Breast epithelium (tissue), 4 donors: Measurements from ENCODE around the gene ATP13A3. TPM values are rescaled to one million over a fixed set of nuclear protein-coding genes. Genes with fewer than 3 reads are reported as not detected.

ENCODE experiments used
- DNase-seq, 2 donors: peaks; one replicate each; pipeline ENCODE4 v3.0.0-alpha.2; 2019; ENCODE audit warnings: low spot score in 2 of 2
- H3K27ac ChIP-seq, 2 donors: fragments of 200-600 bp; sonication (generic) in 1 of 2; one replicate each; pipeline ENCODE4 v1.5.1; 2016 to 2019; ENCODE audit warnings: mild to moderate bottlenecking in 1 of 2
- H3K27me3 ChIP-seq, 2 donors: fragments of 200-600 bp; sonication (generic) in 1 of 2; one replicate each; pipeline versions ENCODE4 v1.5.1 to v1.6.0; 2017 to 2019; ENCODE audit warnings: control low read depth in 1 of 2, mild to moderate bottlenecking in 1 of 2
- H3K36me3 ChIP-seq: fragments of 200-600 bp; one replicate; pipeline ENCODE4 v1.5.1; 2019
- H3K4me1 ChIP-seq, 2 donors: fragments of 200-600 bp; sonication (generic); one replicate each; pipeline ENCODE4 v1.5.1; 2016 to 2019; ENCODE audit warnings: control low read depth in 1 of 2
- H3K4me3 ChIP-seq, 3 donors: fragments of 200-600 bp; sonication (generic); 1 replicate in 2 of 3; 2 replicates in 1 of 3; pipeline ENCODE4 v1.5.1; 2016 to 2019; ENCODE audit warnings: mild to moderate bottlenecking in 3 of 3, moderate library complexity in 2 of 3
- H3K9me3 ChIP-seq, 2 donors: fragments of 200-600 bp; sonication (generic) in 1 of 2; one replicate each; pipeline ENCODE4 v1.5.1; 2016 to 2019; ENCODE audit warnings: control low read depth in 1 of 2
- POLR2A ChIP-seq: fragments of 450-650 bp; IDR thresholded peaks from one replicate; pipeline ENCODE4 v1.6.1; 2016; ENCODE audit warnings: antibody characterized with exemption, mild to moderate bottlenecking, moderate library complexity
- POLR2AphosphoS5 ChIP-seq, 3 donors: sonication (generic); formaldehyde crosslinking; IDR thresholded peaks; one replicate each; pipeline ENCODE4 v1.6.1; 2017; ENCODE audit warnings: antibody characterized with exemption in 3 of 3
- intact Hi-C: fragments of 100-400 bp; cut with DNase I; formaldehyde crosslinking; loops from one replicate; pipeline ENCODE4 v1.15.1; 2023; ENCODE audit warnings: low total_unique reads
- total RNA-seq, 3 donors: library from RNA; depleted of rRNA; stranded (reverse); fragments of >200 nt; gene quantifications; one replicate each; pipeline ENCODE4 v1.1.0, GENCODE V29; 2016
- TF ChIP-seq, protein P1 (sequence below), 3 donors: fragments of 450-650 bp; IDR thresholded peaks; one replicate each; pipeline ENCODE4 v1.5.1; 2016 to 2017; ENCODE audit warnings: antibody characterized with exemption in 3 of 3, mild to moderate bottlenecking in 3 of 3, moderate library complexity in 3 of 3

Gene ATP13A3
- total RNA-seq, 3 donors from 2014 or later = 132 to 170 (median 142) TPM

GRCh38 chr3:194424953-194425352 lies 61.8 kb downstream of the ATP13A3 start:
- Histone ChIP-seq H3K27me3 (no peaks in the 10 kb centered on the region), H3K9me3 (no peaks in the 10 kb centered on the region), H3K36me3 (no peaks in the 10 kb centered on the region), H3K27ac (no peak overlapping the region), H3K4me3 (no peak overlapping the region), H3K4me1 (no peaks in the 10 kb centered on the region)
- intact Hi-C loops = no loop called here
- DNase-seq = no peak
- TF ChIP-seq POLR2A = no peak
- TF ChIP-seq POLR2AphosphoS5 (IDR thresholded peaks at IDR 0.05) = no peak
- TF ChIP-seq, protein P1, sequence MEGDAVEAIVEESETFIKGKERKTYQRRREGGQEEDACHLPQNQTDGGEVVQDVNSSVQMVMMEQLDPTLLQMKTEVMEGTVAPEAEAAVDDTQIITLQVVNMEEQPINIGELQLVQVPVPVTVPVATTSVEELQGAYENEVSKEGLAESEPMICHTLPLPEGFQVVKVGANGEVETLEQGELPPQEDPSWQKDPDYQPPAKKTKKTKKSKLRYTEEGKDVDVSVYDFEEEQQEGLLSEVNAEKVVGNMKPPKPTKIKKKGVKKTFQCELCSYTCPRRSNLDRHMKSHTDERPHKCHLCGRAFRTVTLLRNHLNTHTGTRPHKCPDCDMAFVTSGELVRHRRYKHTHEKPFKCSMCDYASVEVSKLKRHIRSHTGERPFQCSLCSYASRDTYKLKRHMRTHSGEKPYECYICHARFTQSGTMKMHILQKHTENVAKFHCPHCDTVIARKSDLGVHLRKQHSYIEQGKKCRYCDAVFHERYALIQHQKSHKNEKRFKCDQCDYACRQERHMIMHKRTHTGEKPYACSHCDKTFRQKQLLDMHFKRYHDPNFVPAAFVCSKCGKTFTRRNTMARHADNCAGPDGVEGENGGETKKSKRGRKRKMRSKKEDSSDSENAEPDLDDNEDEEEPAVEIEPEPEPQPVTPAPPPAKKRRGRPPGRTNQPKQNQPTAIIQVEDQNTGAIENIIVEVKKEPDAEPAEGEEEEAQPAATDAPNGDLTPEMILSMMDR (IDR thresholded peaks at IDR 0.05) = no peak

GRCh38 chr3:194424373-194424772 lies 62.4 kb downstream of the ATP13A3 start:
- H3K4me3 ChIP-seq = no peak overlapping the region
- DNase-seq = no peak
- H3K27ac ChIP-seq = no peak overlapping the region
- no peaks in the 10 kb centered on the region for H3K27me3 ChIP-seq
- H3K4me1 ChIP-seq = no peaks in the 10 kb centered on the region
- TF ChIP-seq POLR2AphosphoS5 (IDR thresholded peaks at IDR 0.05) (no peak), POLR2A (no peak)
- TF ChIP-seq, protein P1 (IDR thresholded peaks at IDR 0.05) = no peak
- no peaks in the 10 kb centered on the region for H3K9me3 ChIP-seq
- intact Hi-C loops = no loop called here
- no peaks in the 10 kb centered on the region for H3K36me3 ChIP-seq

DNA sequence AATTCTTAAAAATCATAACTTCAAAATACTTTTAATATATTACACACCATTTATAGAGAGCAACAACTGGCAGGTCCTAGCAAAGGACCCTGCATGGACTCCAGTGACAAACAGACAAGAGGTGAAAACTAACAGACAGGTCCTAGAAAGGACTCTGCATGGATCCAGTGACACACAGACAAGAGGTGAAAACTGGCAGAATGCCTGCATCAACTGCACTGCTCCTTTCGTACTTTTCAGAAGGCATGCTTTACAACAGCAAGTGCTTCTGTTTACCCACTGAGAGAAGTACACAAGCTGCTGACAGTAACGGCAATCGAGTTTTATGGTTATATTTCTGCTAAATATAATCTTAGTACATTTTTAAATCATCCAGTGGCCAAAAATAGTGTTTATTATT lies 63.5 kb downstream of the ATP13A3 start:
- Histone ChIP-seq H3K4me3 (no peak overlapping the region), H3K36me3 (no peaks in the 10 kb centered on the region), H3K27ac (no peak overlapping the region), H3K4me1 (no peaks in the 10 kb centered on the region), H3K9me3 (no peaks in the 10 kb centered on the region), H3K27me3 (no peaks in the 10 kb centered on the region)
- TF ChIP-seq POLR2AphosphoS5 (IDR thresholded peaks at IDR 0.05) (no peak), POLR2A (no peak)
- TF ChIP-seq, protein P1 (IDR thresholded peaks at IDR 0.05) = no peak
- intact Hi-C loops = no loop called here
- no peak for DNase-seq

DNA sequence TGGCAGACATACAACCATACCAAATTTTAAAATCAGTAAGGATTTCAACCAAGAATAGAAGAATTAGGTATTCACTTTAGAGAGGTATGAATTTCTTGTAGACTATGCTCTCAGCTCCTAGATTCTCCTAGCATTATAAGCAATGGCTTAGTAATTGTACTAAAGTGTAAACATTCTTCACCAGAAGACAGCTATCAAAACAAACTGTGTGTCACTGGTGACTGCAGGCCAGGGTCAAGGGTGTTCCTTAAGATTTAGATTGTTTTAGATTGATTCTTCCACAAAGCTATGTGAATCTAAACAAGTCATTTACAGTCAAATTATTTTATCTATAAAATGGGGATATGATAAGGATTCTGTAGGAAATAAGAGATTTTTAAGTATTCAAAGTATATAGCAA lies 64.6 kb downstream of the ATP13A3 start:
- Histone ChIP-seq H3K4me1 (no peaks in the 10 kb centered on the region), H3K9me3 (no peaks in the 10 kb centered on the region), H3K36me3 (no peaks in the 10 kb centered on the region), H3K27me3 (no peaks in the 10 kb centered on the region), H3K27ac (no peak overlapping the region), H3K4me3 (no peak overlapping the region)
- TF ChIP-seq POLR2AphosphoS5 (IDR thresholded peaks at IDR 0.05) (no peak), POLR2A (no peak)
- TF ChIP-seq, protein P1 (IDR thresholded peaks at IDR 0.05) = no peak
- intact Hi-C loops = no loop called here
- DNase-seq = no peak

GRCh38 chr3:194418671-194419070 lies 68.1 kb downstream of the ATP13A3 start:
- no peak for DNase-seq

More at GRCh38 chr3:194418671-194419070, 68.1 kb downstream of the ATP13A3 start:
- no peaks in the 10 kb centered on the region for H3K9me3 ChIP-seq
- H3K27me3 ChIP-seq = no peaks in the 10 kb centered on the region
- no peak overlapping the region for H3K27ac ChIP-seq
- H3K4me3 ChIP-seq = no peak overlapping the region
- no peaks in the 10 kb centered on the region for H3K36me3 ChIP-seq
- intact Hi-C loops = no loop called here
- TF ChIP-seq POLR2A (no peak), POLR2AphosphoS5 (IDR thresholded peaks at IDR 0.05) (no peak)
- TF ChIP-seq, protein P1 (IDR thresholded peaks at IDR 0.05) = no peak
- H3K4me1 ChIP-seq = no peaks in the 10 kb centered on the region
